HCT116 (cell line): ENCODE results near the gene NFKBIZ. TPM values are rescaled to one million over a fixed set of nuclear protein-coding genes. Genes with fewer than 3 reads are reported as not detected.

Source experiments
- ATAC-seq: fragments of 200-7000 bp; cut with Tn5 transposase; 2 replicates; pipeline ENCODE4 v1.9.1; 2020; ENCODE audit warnings: mild to moderate bottlenecking, moderate library complexity
- BruUV-seq: library from RNA; stranded (reverse); fragments of 400-500 nt; replicated peaks from 2 replicates; lab custom pipeline; 2021; lab: Mats Ljungman, UMichigan
- CTCF ChIA-PET: fragments of 300-600 bp; sonication (Branson Sonifier 250); formaldehyde crosslinking; loops from one replicate; lab custom pipeline; 2021; ENCODE audit warnings: antibody characterized with exemption; lab: Charles Lee
- POLR2A ChIA-PET: fragments of 300-600, 350-600 bp; sonication (Branson Sonifier 250); formaldehyde crosslinking; loops from one replicate; lab custom pipeline; 2021; ENCODE audit warnings: antibody characterized with exemption; lab: Charles Lee
- RAD21 ChIA-PET, 2 experiments: fragments of 300-600 bp; sonication (Branson Sonifier 250); formaldehyde crosslinking; loops; one replicate each; lab custom pipeline; 2023; ENCODE audit warnings: low total read pairs in 2 of 2; ENCODE audit not compliant: uncharacterized antibody in 2 of 2, unreplicated experiment in 2 of 2, low non-redundant PET in 1 of 2; lab: Charles Lee
- DNase-seq: peaks from one replicate; pipeline ENCODE4 v3.0.0-alpha.2; 2010; ENCODE audit warnings: low read depth, low spot score
- H2AFZ ChIP-seq: fragments of 200-600 bp; shearing (Covaris generic), sonication (generic); 2 replicates; pipeline ENCODE4 v1.6.1; 2017; ENCODE audit warnings: low read depth, mixed run types, mixed read lengths, antibody characterized with exemption, low read length; ENCODE audit not compliant: poor library complexity, severe bottlenecking
- H3K27ac ChIP-seq: 2 replicates; pipeline ENCODE4 v1.5.1; 2012; ENCODE audit warnings: low read depth, low read length
- H3K27me3 ChIP-seq: fragments of 200-600 bp; sonication (generic); 2 replicates; pipeline ENCODE4 v1.6.1; 2016; ENCODE audit warnings: mixed run types, low read length, mixed read lengths; ENCODE audit not compliant: insufficient read depth
- H3K36me3 ChIP-seq, 2 experiments: fragments of 200-500 bp in 1 of 2; fragments of 200-600 bp in 1 of 2; sonication (Bioruptor generic) in 1 of 2; sonication (generic) in 1 of 2; 2 replicates each; pipeline versions ENCODE4 v1.5.1 to v1.6.1; 2014 to 2016; ENCODE audit warnings: low read length in 2 of 2, inconsistent platforms in 1 of 2, mixed read lengths in 1 of 2, mixed run types in 1 of 2; ENCODE audit not compliant: insufficient read depth in 2 of 2, control insufficient read depth in 1 of 2
- H3K4me1 ChIP-seq, 2 experiments: fragments of 200-600 bp in 1 of 2; sonication (generic) in 1 of 2; 2 replicates each; pipeline versions ENCODE4 v1.5.1 to v1.6.1; 2012 to 2017; ENCODE audit warnings: low read length in 2 of 2, inconsistent platforms in 1 of 2, mild to moderate bottlenecking in 1 of 2, mixed read lengths in 1 of 2, mixed run types in 1 of 2, moderate library complexity in 1 of 2; ENCODE audit not compliant: insufficient read depth in 2 of 2, control insufficient read depth in 1 of 2
- H3K4me2 ChIP-seq: fragments of 200-600 bp; sonication (generic); 2 replicates; pipeline ENCODE4 v1.6.1; 2017; ENCODE audit warnings: mixed run types, low read length, mixed read lengths
- H3K4me3 ChIP-seq, 2 experiments: fragments of 200-600 bp in 1 of 2; sonication (generic) in 1 of 2; replicated peaks in 1 of 2; 2 replicates each; pipeline ENCODE4 v1.5.1; 2011 to 2016; ENCODE audit warnings: low read length in 2 of 2, control low read depth in 1 of 2, low read depth in 1 of 2, mild to moderate bottlenecking in 1 of 2, mixed read lengths in 1 of 2, mixed run types in 1 of 2
- H3K79me2 ChIP-seq: fragments of 200-600 bp; sonication (generic); 2 replicates; pipeline ENCODE4 v1.6.1; 2017; ENCODE audit warnings: mild to moderate bottlenecking, mixed run types, low read length, moderate library complexity, mixed read lengths; ENCODE audit not compliant: insufficient read depth
- H3K9ac ChIP-seq: fragments of 200-600 bp; sonication (generic); 2 replicates; pipeline ENCODE4 v1.6.1; 2016; ENCODE audit warnings: low read length, mixed read lengths
- H3K9me2 ChIP-seq: fragments of 200-600 bp; sonication (generic), shearing (Covaris generic); 2 replicates; pipeline ENCODE4 v1.6.1; 2017; ENCODE audit warnings: mixed run types, mild to moderate bottlenecking, moderate library complexity; ENCODE audit not compliant: insufficient read depth
- H3K9me3 ChIP-seq, 2 experiments: fragments of 200-500 bp in 1 of 2; fragments of 200-600 bp in 1 of 2; sonication (Bioruptor generic) in 1 of 2; sonication (generic) in 1 of 2; 2 replicates each; pipeline ENCODE4 v1.6.1; 2014 to 2017; ENCODE audit warnings: low read length in 2 of 2, mixed read lengths in 2 of 2, inconsistent platforms in 1 of 2, low read depth in 1 of 2, mild to moderate bottlenecking in 1 of 2, mixed run types in 1 of 2, moderate library complexity in 1 of 2; ENCODE audit not compliant: control insufficient read depth in 1 of 2, insufficient read depth in 1 of 2
- H4K20me1 ChIP-seq: fragments of 200-600 bp; sonication (generic), shearing (Covaris generic); 2 replicates; pipeline ENCODE4 v1.6.1; 2017; ENCODE audit warnings: mixed run types, mild to moderate bottlenecking, moderate library complexity; ENCODE audit not compliant: insufficient read depth
- CBX3 ChIP-seq: IDR thresholded peaks from 2 replicates; pipeline ENCODE4 v1.6.1; 2012; ENCODE audit warnings: low read depth
- CTCF ChIP-seq, 3 experiments: fragments of 200-600 bp in 1 of 3; sonication (generic) in 1 of 3; IDR thresholded peaks in 2 of 3; conservative IDR thresholded peaks in 1 of 3; 2 replicates each; pipeline ENCODE4 v1.5.1; 2012 to 2017; ENCODE audit warnings: low read depth in 2 of 3, low read length in 2 of 3, antibody characterized with exemption in 1 of 3, borderline replicate concordance in 1 of 3, control low read depth in 1 of 3, mild to moderate bottlenecking in 1 of 3, mixed read lengths in 1 of 3, mixed run types in 1 of 3, moderate library complexity in 1 of 3; ENCODE audit not compliant: insufficient read depth in 1 of 3
- RAD21 ChIP-seq: IDR thresholded peaks from 2 replicates; pipeline ENCODE4 v1.6.1; 2012; ENCODE audit warnings: low read depth, mild to moderate bottlenecking
- intact Hi-C: fragments of 100-400 bp; cut with micrococcal nuclease; formaldehyde crosslinking; loops from 2 replicates; pipeline ENCODE4 v1.10.0; 2022
- total RNA-seq: library from RNA; stranded (reverse); gene quantifications from one replicate; pipeline ENCODE4 v1.2.1, GENCODE V29; 2021; ENCODE audit not compliant: unreplicated experiment

The NFKBIZ gene
- total RNA-seq, 1 experiment from 2014 or later, result 12.2 TPM

GRCh38 chr3:101812895-101813294, 36.4 kb upstream of the NFKBIZ start (continued):
- no peak for TF ChIP-seq RAD21

GRCh38 chr3:101813817-101814440, 35.4 kb upstream of the NFKBIZ start:
- DNase-seq, result peak; percentile 7
- Histone ChIP-seq H3K9me2 (no peaks in the 10 kb centered on the region), H3K4me2 (no peak overlapping the region), H4K20me1 (no peaks in the 10 kb centered on the region), H3K27ac (no peak overlapping the region), H3K9me3 (no peaks in the 10 kb centered on the region), H3K79me2 (no peaks in the 10 kb centered on the region), H3K36me3 (no peaks in the 10 kb centered on the region), H3K9ac (no peak overlapping the region), H3K4me1 (no peaks in the 10 kb centered on the region), H3K27me3 (no peaks in the 10 kb centered on the region), H2AFZ (no peak overlapping the region), H3K4me3 (no peak overlapping the region)
- ChIA-PET RAD21 (interaction anchor here (0.6 to 1.0 kb wide), 2 partner anchors 411 kb away, joined by 4 to 5 read pairs; no protein-coding TSS in a partner anchor), POLR2A (interaction anchor here (0.8 to 1.0 kb wide), 2 partner anchors 36 to 411 kb away, joined by 3 to 6 read pairs; partner anchors contain the start of gene NFKBIZ), CTCF (interaction anchor here (0.7 to 1.9 kb wide), 6 partner anchors 9 to 415 kb away, joined by 3 to 29 read pairs (median 5); no protein-coding TSS in a partner anchor)
- no TSS peak for BruUV-seq
- no peak for ATAC-seq
- intact Hi-C loops, result loop anchor here (1.0 kb wide), 1 partner anchor 411 kb away; no protein-coding TSS in a partner anchor
- TF ChIP-seq RAD21 (peak; percentile 84), CBX3 (no peak), CTCF (IDR thresholded peaks at IDR 0.05 in 2 of 3, conservative IDR thresholded peaks at IDR 0.05 in 1 of 3; ENCODE audit: borderline replicate concordance in 1 of 3, insufficient read depth in 1 of 3, low read depth in 2 of 3, low read length in 2 of 3) (peak; percentile 46 to 72 (median 68))
- TF ChIP-seq, all 23 proteins: peak for 2
